GM12801 (cell line): ENCODE measurements around the gene GRK5.

Source experiments
- CTCF ChIP-seq: IDR thresholded peaks from one replicate; pipeline ENCODE4 v1.5.1; 2011; ENCODE audit warnings: control low read depth; ENCODE audit not compliant: insufficient read length; ENCODE audit errors: extremely low read depth

The GRK5 gene

GRCh38 chr10:119489991-119490326, 282.6 kb downstream of the GRK5 start:
- TF ChIP-seq CTCF = no peak

- TF ChIP-seq CTCF = no peak
These were observed 284.8 kb downstream of the GRK5 start for GRCh38 chr10:119491966-119492757.

- TF ChIP-seq CTCF = no peak
These were observed 285.8 kb downstream of the GRK5 start for GRCh38 chr10:119493155-119493554.

- TF ChIP-seq CTCF = no peak
These were observed 287.1 kb downstream of the GRK5 start for GRCh38 chr10:119494236-119495020.

- no peak for TF ChIP-seq CTCF
These were observed 287.7 kb downstream of the GRK5 start for GRCh38 chr10:119495021-119495505.

- TF ChIP-seq CTCF = no peak
These were observed 288.2 kb downstream of the GRK5 start for GRCh38 chr10:119495545-119495944.

GRCh38 chr10:119496273-119496672, 288.9 kb downstream of the GRK5 start:
- TF ChIP-seq CTCF = no peak
